Cardiac muscle cell (in vitro differentiated cells and primary cell): Measurements from ENCODE around the gene PLCL1. TPM values are rescaled to one million over a fixed set of nuclear protein-coding genes. Genes with fewer than 3 reads are reported as not detected.

Experiments used
- DNase-seq, 2 donors: peaks; one replicate each; pipeline versions ENCODE4 v3.0.0 to v3.0.0-alpha.2; 2010 to 2017; ENCODE audit warnings: low read depth in 1 of 2, low spot score in 1 of 2
- H3K27ac ChIP-seq: fragments of 200-600 bp; sonication (generic); 2 replicates; pipeline ENCODE4 v1.5.1; 2016
- H3K27me3 ChIP-seq: fragments of 200-600 bp; sonication (generic); 2 replicates; pipeline ENCODE4 v1.6.0; 2016; ENCODE audit warnings: control low read depth
- H3K36me3 ChIP-seq: fragments of 200-600 bp; sonication (generic); 2 replicates; pipeline ENCODE4 v1.5.1; 2016; ENCODE audit warnings: control low read depth
- H3K4me1 ChIP-seq: fragments of 200-600 bp; sonication (generic); 2 replicates; pipeline ENCODE4 v1.8.1; 2017; ENCODE audit warnings: low read depth, mild to moderate bottlenecking, mixed run types
- H3K4me3 ChIP-seq: fragments of 200-600 bp; sonication (generic); 2 replicates; pipeline ENCODE4 v1.5.1; 2016; ENCODE audit warnings: mild to moderate bottlenecking
- H3K9me3 ChIP-seq: fragments of 200-600 bp; sonication (generic); 2 replicates; pipeline ENCODE4 v1.5.1; 2017; ENCODE audit warnings: low read depth, mild to moderate bottlenecking, control low read depth
- polyA plus RNA-seq: library from polyadenylated mRNA; unstranded; fragments of >200 nt; fragmentation: Nextera tagmentation; extraction: Ambion mirVana; gene quantifications from 2 replicates; pipeline ENCODE4 v1.2.1, GENCODE V29; 2016
- total RNA-seq: library from RNA; depleted of rRNA; stranded (reverse); fragments of >200 nt; gene quantifications from 2 replicates; pipeline ENCODE4 v1.2.3, GENCODE V29; 2016
- TF ChIP-seq, protein P1 (sequence below): IDR thresholded peaks from 2 replicates; pipeline ENCODE4 v1.5.1; 2012; ENCODE audit warnings: low read depth, mild to moderate bottlenecking, low read length

The PLCL1 gene
- total and polyA plus RNA-seq, 2 experiments from 2014 or later = 4.9 to 7.8 TPM

DNA sequence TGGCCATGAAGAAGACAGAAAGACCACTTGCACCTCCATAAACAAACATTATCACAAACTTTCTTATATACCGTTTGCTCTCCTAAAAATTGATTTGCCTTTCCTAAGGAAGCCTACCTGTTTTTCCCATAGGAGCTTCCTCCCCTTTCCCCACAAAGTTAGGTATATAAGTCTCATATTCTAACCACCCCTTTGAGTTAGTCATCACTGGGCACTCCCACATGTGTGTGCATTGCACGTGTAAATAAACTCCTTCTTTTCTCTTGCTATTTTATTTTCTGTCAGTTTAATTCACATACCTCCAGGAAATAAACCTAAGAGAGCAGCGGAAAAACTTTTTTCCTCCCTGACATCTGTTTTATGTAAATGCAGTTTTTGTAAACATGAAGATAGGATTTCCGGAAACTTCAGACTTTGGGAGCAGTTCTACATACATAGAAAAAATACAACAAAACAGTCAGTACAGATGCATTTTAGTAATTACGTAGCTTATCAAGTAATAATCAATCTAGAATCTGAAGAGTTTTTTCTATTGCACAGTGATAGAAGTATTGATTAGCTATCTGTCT is 46.6 kb downstream of the PLCL1 start:
- no peak overlapping the region for H3K27ac ChIP-seq
- TF ChIP-seq, protein P1, sequence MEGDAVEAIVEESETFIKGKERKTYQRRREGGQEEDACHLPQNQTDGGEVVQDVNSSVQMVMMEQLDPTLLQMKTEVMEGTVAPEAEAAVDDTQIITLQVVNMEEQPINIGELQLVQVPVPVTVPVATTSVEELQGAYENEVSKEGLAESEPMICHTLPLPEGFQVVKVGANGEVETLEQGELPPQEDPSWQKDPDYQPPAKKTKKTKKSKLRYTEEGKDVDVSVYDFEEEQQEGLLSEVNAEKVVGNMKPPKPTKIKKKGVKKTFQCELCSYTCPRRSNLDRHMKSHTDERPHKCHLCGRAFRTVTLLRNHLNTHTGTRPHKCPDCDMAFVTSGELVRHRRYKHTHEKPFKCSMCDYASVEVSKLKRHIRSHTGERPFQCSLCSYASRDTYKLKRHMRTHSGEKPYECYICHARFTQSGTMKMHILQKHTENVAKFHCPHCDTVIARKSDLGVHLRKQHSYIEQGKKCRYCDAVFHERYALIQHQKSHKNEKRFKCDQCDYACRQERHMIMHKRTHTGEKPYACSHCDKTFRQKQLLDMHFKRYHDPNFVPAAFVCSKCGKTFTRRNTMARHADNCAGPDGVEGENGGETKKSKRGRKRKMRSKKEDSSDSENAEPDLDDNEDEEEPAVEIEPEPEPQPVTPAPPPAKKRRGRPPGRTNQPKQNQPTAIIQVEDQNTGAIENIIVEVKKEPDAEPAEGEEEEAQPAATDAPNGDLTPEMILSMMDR = no peak
- peak in 1 of 2 donors; percentile 37 for DNase-seq
- no peaks in the 10 kb centered on the region for H3K36me3 ChIP-seq
- peaks cover 11% of the 10 kb centered on the region for H3K27me3 ChIP-seq
- H3K9me3 ChIP-seq = no peaks in the 10 kb centered on the region
- no peak overlapping the region for H3K4me3 ChIP-seq
- no peaks in the 10 kb centered on the region for H3K4me1 ChIP-seq

DNA sequence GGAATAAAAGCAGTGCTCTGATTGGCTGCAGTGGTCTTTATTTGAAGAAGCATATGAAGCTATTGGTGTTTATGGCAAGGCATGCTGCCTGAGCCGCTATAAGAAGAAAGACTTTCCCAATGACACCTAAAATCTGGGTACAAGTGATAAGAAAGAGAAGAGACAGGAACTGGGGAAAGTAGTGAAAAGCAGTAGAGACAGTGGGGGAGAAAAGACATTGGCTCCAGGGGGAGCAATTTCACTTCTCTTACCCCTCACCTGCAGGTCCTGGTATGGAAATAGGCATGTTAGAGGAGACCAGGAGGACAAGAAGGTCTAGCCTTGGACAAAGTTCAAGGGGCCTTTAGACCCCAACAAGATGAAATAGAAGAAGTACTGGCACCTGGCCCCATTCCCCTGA is 47.1 kb downstream of the PLCL1 start:
- H3K4me3 ChIP-seq = no peak overlapping the region
- no peak for DNase-seq
- H3K27ac ChIP-seq = no peak overlapping the region
- H3K36me3 ChIP-seq = no peaks in the 10 kb centered on the region
- H3K4me1 ChIP-seq = no peaks in the 10 kb centered on the region
- H3K27me3 ChIP-seq = peaks cover 6% of the 10 kb centered on the region
- no peaks in the 10 kb centered on the region for H3K9me3 ChIP-seq
- TF ChIP-seq, protein P1 = peak; percentile 14

DNA sequence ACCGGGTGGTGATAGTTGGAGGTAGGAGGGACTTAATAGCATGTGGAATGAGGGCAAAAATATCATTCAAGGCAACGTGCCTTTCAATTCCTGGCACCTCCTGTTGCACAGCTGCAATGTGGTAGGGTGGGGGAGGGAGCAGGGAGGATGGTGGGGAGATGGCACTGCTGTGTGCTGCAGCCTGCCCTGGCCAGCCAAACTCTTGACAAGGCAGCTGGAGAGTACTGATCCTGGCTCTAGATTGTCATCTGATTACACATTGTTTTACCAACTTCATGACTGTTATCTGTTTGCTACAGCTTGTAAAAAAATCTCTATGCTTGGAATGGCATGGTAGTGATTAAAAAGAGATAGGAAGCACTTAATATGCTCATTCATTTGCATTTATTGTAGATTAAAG is 47.7 kb downstream of the PLCL1 start:
- Histone ChIP-seq H3K27ac (no peak overlapping the region), H3K4me1 (no peaks in the 10 kb centered on the region), H3K4me3 (no peak overlapping the region), H3K36me3 (no peaks in the 10 kb centered on the region), H3K9me3 (no peaks in the 10 kb centered on the region), H3K27me3 (peaks cover 6% of the 10 kb centered on the region)
- DNase-seq = no peak
- TF ChIP-seq, protein P1 = no peak

DNA sequence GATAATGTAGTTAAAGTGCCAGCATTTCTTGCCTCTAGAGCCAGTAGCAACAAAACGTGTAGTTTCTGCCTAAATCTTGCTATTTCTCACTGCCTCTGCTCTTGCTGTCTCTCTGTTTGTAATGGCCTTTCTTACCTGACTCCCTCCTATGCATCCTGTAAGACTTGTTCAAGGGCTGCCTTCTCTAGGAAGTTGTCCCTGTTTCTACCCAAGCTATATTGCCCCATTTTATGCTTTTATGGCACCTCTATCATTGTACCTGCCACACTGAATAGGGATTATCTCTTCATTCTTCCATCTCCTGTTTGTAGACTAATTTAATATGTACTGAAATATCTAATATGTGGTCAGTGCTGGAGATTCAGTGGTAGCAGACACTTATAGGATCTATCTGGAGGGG is 49.2 kb downstream of the PLCL1 start:
- Histone ChIP-seq H3K27ac (no peak overlapping the region), H3K4me3 (no peak overlapping the region), H3K27me3 (peaks cover 6% of the 10 kb centered on the region), H3K4me1 (no peaks in the 10 kb centered on the region), H3K36me3 (no peaks in the 10 kb centered on the region), H3K9me3 (no peaks in the 10 kb centered on the region)
- no peak for DNase-seq
- TF ChIP-seq, protein P1 = no peak

DNA sequence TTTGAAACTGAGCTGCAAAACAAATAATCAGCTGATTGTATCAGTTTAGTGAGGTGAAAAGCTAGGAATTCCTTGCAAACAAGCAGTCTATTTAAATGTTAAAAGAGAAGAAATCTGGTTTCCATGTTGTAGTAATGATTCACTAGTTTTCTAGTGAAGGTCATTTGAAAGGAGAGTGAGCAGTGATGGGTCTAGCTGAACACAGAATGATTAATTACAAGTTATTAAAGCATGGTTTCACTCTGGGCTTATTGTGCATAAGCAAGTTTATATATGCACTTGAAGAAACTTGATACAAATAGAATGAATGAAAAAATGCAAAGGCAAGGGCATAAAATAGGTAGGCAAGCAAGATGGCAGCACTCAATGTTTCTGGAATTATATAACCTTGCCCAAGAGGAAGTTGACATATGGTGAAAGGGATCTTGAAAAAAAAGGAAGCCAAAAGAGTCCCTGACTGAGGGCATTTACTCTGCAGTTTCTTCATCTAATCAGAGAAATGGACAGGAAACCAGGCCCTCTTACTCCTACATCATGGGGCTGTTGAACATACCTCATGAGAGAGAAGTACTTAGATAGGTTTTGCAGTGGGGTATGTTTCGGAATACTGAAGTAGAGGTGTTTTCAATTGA is 53.2 kb downstream of the PLCL1 start:
- no peaks in the 10 kb centered on the region for H3K36me3 ChIP-seq
- no peak overlapping the region for H3K27ac ChIP-seq
- H3K27me3 ChIP-seq = no peaks in the 10 kb centered on the region
- H3K4me3 ChIP-seq = no peak overlapping the region
- no peak for DNase-seq
- no peaks in the 10 kb centered on the region for H3K4me1 ChIP-seq
- TF ChIP-seq, protein P1 = no peak
- no peaks in the 10 kb centered on the region for H3K9me3 ChIP-seq
